Hematopoietic multipotent progenitor cell treated with erythropoietin and hydrocortisone succinate and interleukin-3 and kit ligand, for 15 days (in vitro differentiated cells): ENCODE data around the gene GRIN2A.

ENCODE experiments used
- DNase-seq: peaks from one replicate; pipeline ENCODE4 v3.0.0-alpha.2; 2015; ENCODE audit warnings: low spot score

GRIN2A gene

DNA sequence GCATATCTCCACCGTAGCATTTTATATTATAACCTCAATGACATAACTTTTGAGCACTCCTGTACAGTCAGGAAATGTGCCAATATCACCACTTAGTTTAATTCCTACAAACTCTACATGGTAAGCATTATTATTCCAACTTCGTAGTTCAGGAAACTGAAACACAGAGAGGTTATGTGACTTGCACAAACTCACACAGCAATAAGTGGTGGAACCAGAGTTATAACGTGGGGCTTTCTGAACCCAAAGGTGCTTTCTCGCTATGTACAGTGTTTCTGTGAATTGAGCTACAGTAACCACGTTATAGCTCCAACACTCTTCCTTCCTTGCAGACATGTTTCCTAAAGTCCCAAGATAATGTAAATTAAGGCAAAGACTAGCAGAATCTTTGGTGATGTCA lies 330.2 kb downstream of the GRIN2A start:
- DNase-seq, result no peak

DNA sequence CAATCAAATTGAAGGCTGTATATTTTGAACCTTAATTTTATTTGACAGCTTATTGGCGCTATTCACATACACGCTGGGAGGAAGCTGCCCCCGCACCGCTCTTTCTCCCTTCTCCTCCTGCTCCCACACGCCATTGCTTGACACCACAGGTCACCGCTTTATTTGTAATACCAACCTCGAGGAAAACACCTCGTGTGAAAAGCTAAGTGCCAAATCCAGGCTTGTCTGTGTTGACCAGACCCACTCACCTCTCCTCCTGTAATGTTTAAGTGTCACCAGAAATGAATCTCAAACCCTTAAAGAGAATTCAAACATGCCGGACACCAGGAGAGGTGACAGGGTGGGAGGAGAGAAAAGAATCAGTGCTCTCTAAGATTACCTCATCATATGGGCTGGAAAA lies 331.4 kb downstream of the GRIN2A start:
- DNase-seq, result no peak

DNA sequence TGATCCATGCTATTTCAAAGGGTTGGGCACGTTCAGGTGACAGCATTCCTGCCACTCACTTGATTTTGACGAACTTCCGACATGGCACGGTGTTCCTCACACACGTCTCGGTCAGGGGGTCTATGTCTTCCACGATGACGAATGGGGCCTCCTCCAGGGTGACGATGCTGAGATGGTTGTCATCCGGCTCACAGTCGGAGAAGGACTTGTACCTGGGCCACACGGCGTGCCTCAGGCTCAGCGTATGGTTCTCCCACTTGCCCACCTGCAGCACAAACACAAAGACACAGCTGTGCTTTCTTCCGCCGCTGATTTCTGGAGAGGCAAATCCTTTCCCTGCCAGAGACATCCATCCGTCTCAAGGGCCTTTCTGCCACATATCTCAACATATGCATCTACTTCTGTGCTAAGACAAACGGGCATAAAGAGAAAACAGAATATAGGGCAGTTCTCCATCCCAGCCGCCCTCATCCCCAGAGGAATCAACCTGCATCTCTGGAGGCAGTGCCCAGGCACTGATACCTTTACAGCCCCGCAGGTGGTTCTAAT lies 332.5 kb downstream of the GRIN2A start:
- DNase-seq, result no peak

DNA sequence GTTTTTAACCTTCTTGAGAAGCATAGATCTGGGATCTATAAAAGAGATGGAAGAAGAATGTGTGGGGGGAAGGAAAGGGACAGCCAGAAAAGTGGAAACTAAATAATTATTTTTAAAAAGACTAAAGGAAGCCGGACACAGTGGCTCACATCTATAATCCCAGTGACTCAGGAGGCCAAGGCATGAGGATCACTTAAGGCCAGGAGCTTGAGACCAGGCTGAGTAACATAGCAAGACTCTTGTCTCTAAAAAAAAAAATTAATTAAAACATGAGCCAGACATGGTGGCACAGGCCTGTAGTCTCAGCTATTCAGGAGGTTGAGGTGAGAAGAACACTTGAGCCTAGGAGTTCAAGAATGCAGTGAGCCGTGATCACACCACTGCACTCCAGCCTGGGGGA lies 335.1 kb downstream of the GRIN2A start:
- DNase-seq, result no peak

DNA sequence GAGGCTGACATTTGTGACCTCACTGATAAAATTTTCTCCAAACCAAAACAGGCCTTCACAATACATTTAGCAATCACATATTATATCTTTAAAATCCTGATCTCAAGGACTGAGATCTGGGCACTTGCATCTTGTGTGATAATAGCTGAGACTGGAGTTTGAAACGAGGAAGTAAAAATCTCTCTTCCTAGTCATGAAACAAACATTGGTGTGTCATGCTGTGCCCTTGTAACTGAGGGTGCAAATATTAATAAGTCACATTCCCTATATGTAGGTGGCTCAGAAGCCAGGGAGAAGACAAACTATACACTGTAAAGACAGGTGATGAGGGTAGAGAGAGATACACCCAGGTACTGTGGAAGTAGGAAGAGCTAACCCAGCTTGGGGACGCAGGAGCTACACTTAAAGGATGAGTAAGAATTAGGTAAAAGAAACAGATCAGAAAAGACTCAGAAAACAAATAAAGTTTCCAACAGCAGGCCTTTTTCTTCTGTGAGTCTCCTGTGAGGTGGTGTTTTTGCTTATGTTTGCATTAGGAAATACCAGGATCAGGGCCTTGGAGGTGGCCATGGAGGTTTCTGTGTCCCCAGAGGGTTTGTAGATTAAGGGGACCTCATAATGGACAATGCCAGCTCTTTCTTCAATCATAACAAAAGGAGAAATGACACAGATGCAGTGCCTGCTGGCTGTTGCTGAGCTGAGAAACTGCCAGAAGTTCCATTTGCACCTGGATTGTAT lies 335.7 kb downstream of the GRIN2A start:
- DNase-seq, result no peak

DNA sequence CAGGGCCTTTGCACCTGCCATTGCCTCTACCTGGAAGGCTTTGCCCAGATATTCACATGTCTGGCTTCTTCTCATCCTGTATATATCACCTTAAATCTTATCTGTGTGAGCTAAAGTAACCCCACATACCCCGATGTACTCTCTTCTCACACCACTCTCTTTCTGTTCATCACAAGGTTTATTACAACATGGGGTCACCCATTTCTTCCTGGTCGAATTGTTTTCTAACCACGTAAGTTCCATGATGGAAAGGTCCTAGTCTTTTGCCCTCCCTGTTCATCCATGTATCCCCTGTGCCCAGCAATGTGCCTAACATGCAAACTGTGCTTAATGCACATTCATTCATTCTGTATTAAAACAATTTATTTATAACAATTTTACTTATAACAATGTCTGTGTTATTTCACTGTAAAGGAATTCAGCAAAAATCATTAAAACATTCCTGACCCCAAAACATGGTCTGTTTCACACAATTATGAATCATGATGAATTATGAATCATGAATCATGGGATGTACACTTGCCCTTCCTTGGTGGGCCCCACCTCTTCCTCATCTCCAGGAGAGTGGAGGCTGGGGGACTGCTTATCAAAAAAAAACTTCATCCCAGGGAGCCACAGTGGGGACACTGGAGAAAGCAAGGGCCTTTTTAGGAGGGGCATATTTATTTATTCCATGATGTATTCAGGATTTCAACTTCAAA lies 336.4 kb downstream of the GRIN2A start:
- no peak for DNase-seq

DNA sequence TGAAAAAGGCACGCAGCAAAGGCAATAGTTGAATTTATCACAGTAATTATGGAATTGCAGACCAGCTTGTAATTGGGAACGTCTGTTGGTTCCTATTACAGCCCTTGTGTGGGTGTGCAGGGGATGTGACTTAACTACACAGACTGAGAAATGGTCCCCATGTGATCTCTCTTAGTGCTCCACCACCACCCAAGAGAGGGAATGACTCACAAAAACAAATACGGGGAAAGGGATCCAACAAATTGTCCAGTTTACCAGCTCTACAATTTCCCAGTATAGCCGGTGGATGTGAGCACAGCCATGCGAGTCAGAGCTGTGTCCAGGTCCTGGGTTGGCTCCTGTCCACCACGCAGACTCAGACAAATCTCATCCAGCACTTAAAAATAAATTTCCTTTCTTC lies 337.9 kb downstream of the GRIN2A start:
- DNase-seq, result no peak

DNA sequence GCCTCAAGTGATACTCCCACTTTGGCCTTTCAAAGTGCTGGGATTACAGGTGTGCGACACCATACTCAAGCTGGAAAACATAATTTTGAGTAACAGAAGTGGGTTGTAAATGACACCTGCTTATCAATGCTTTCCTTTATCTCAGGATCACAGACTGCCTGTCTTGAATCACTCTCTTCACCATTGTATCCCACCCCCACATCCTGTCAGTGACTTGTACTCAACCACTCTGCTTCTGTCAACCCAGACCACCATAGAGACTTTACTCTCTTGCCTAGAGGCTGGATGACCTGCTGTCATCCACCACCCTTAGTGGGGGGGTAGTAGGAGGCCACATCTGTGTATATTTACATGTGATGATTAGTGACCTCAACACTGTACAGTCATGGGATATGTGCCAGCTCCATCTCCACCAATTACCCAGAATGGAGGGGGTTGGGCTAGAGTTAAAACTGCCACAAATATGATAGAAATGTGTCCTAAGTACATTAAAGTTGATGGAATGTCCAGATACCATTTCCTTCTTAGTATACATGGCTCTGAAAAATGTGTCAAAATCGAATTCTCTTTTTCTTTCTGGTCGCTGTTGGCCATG lies 338.7 kb downstream of the GRIN2A start:
- no peak for DNase-seq

DNA sequence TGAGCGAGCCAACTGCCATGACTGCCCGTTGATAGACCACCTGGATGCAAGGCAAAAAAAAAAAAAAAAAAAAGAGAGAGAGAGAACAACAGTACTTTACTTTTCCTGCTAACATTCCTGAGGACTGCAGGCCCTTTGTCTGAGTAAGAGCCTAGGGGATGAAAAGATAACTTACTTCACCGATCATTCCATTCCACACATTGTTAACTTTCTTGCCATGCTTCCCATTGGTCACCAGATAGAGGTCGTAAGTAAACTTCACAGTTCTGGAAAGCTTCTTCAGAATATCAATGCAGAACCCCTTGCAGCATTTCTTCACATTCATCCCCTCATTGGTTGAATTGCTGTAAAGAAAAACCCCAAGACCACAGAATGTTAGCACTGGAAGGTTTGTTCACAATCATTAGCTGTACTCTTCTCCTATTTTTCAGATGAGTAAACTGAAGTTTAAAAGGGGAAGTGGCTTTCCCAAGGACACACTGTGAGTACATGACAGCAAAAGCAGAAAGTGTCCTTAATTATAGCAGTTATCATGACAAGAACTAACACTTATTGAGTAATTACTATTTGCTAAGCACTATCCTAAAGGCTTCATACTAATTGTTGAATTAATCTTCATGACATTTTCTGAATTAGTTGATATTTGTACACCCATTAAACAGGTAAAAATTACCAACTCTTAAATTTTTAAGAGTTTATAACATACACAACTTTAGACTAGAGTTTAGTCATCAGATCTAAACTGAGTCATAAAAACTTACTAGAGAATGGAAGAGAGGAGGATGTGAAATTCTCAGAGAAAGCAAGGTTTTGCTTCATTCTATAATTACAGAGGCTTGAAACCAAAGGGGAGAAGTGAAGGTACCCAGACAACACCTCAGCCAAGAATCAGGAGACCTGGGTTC lies 341.2 kb downstream of the GRIN2A start:
- DNase-seq, result no peak

DNA sequence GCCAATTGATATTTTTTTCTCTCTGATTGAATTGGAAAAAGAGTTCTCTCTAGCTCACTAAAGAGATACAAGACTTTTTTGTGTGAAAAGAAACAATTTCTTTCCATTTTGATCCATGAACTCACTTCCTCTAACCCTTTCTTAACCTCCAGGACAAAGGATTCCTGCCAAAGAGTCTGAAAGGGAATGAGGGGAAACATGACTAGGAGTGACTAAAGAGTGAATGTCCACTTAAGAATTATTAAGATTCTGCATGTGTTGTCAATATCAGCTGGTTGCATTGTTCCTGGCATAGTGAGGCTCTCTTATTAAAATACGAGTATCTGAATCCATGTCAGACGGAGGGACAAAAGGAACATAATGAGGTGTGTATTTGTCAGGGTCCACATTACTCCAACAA lies 344.7 kb downstream of the GRIN2A start:
- DNase-seq, result no peak

DNA sequence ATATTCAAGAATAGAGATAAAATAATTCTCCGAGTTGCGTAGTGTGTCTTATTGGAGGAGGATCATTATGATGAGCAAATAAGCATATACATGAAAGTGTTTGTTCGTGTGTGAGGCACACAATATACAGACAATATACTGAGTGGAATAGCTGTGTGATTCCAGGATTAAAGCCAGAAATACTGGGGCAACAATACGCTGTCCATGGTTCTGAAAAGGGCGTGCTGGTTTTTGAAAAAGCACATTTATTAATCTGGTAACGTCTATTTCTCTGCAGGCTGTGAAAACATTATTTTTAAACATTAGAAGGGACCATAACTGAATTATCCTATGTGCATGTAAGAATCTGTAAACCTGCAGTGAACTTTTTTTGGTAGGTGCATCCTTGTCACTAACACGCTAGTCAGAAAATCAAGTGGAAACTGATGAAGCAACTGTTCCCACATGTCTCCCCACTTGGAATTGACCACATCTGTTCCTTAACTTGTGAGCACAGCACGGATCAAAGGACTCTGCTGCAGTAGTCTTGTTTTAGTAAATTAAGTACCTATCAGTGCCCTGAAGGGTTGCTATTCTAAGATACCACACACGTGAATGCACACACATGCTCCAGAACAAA lies 346.0 kb downstream of the GRIN2A start:
- DNase-seq, result no peak

DNA sequence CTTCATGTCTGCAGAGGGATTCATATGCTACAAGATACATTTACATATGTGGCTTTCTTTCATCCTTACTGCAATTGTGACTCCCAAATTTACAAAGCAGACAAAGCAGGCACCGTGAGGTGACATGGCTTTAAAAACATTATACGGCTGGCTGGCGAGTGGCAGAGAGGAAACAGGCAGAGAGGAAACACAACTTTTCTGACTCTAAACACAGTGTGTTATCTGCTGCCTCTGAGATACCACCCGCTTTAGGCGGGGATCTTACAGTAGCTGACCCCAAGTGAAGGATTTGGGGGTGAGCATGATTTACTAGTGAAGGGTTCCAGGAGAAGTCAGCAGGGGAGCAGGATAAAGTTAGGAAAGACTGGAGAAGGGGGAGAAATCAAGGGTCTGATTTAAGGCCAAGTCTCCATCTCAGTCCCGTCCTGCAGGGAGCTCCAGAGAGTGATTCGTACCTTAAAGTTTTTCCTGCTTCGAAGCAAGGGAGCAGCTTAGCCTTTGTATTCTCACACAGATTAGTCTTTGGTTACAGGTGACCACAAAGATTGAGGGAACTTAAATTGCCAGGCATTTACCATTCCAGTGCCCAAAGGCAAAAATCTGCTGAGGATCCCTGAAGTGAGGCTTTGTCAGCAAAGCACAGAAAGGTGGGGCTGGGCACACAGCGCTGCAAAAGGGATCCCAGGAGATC lies 355.0 kb downstream of the GRIN2A start:
- no peak for DNase-seq

DNA sequence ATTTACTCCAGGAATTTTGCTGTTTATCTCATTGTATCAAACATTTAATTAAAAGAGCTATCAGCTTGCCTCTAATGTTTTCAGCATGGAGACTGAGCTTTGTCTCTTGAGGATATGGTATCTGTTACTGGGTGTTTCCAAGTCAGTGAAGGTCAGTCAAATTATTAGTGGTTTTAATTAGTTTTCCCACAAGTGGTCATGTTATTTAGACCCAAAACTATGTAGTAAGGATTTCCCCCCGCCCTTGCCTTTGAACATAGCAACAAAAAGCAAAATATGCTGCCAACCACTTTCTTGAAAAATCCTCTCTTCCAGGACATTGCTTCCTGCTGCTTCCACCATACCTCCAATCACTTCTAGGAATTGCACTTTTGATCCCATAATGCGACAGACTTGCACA lies 355.6 kb downstream of the GRIN2A start:
- DNase-seq, result no peak

DNA sequence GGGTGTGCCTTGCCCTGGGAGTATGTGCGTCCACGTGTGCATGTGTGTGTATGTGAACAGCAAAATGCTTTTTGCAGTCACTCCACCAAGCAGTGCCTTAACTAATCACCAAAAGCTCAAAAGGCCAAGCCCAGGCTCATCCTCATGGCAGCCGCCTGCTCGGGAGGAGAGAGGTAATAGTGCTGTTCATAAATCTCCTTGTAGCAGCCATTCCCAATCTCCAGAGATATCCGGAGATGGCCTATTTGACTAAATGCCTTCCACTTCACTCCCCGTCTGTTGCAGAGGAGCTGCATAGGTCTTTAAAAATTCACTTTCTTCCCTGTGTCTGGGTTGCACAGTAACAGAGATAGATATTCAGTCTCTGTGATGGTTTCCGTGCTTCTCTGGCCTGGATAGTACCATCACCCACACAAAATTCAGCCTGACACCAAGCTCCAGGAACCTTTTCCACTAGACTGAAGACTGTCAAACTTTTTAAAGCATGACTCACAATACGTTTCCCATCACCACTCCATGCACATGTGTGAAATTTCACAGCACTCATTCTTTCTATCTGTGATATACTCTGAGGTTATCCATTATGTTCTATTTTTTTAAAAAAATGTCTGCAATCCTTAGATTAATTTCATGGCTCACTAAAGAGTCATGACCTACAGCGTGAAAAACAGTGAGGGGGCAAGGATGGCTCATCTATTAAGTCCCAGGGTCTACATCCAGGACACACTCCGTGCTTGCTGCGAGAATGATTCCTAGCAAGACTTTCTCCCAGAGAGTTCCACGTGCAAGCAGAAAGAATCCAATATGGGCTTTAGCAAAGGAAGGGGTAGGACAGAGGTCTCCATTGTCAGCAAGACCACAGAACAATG lies 357.8 kb downstream of the GRIN2A start:
- DNase-seq, result no peak

DNA sequence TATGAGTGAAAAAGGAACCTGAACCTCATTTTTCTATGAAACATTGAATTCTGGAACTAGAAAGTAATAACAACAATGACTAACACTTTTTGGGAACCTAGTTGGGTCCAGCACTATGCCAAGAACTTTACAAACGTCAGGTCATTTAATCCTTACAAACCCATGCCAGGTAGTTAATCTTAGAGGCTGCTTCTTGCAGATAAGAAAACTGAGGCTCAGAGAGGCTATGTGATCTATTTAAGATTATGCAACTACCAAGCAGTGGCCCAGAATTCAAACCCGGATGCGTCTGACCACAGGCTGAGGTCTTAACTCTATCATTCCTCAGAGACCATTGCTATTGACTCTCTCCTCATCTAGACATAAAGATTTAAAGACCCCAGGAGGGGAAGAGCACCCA lies 358.7 kb downstream of the GRIN2A start:
- no peak for DNase-seq

DNA sequence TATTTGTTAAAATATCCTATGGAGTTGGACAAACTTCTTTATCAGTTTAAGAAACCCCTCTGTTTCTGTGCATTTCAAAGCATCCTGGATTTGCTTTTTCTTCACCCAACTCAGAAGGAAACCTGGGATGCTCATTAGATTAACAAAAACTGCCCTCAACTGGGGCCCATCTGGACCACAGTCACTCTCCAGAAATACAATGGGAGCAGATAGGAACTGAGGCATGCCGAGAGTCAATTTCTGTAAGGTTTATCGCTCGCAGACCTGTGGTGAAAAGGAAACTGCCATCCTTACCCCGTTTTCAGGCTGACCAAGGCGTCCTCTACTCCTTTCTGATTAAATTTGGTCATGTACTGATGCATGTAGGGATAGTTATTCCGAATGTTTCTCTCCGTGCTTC lies 360.3 kb downstream of the GRIN2A start:
- no peak for DNase-seq

DNA sequence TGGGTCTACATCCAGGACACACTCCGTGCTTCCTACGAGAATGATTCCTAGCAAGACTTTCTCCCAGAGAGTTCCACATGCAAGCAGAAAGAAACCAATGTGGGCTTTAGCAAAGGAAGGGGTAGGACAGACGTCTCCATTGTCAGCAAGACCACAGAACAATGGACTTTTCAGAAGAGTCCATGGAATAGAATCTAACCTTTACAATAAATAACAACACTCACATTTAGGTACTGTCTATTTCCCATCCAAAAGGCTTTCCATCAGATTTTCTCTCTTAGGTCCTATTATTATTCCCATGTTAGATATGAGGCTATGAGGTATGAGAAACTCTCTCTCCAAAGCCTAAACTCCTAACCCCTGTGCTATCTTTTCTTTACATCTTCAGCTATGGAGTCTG lies 360.9 kb downstream of the GRIN2A start:
- DNase-seq, result no peak

DNA sequence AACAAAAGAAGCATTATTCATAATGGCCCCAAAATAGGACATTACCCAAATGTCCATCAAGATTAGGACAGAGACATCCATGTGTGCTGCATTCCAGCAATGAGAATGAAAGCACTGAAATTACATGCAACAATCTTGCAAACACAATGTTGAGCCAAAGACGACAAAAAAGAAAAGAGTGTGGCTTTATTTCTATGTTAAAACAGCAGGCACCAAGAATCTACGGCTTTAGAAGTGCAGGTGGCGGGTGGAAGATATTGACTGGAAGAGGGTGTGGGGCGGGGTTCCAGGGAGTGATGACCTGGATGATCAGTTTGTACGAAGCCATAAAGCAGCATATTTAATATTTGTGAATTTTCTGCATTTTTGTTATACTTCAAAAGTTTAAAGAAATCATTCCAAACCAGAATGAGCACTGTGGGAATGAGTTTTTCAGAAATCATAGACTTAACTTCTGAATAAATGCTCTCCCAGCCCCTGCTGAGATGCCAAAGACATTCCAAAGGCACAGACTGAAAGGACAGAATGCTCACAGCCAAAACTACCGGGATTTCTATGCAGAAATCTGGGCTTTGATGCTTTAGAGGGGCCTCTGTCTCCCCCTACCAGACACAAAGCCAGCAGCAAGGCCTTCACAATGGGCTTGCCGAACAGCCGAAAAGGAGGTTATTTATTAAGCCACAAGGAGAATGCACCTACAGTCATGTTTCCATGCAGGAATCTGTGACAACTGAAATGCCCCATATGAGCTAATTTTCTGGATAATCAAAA lies 361.6 kb downstream of the GRIN2A start:
- no peak for DNase-seq

DNA sequence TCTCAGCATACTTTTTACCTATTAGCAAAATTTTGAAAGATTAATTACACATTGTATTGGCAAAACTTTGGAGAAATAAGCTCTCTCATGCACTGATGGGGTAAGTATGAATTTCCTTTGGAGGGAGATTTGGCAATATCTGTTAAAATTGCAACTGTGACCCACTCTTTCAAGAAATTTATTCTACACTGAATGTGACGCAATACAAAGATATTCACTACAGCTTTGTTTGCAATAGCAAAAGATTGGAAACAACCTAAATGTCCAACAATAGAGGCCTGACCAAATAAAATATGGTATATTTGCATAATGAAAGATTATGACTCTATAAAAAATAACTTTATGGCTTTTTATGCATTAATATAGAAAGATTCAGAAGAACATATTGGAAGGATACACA lies 363.5 kb downstream of the GRIN2A start:
- no peak for DNase-seq
